ENCODE results near the gene C1orf174. TPM values are rescaled to one million over a fixed set of nuclear protein-coding genes. Genes with fewer than 3 reads are reported as not detected.

Gene C1orf174
- total RNA-seq, 3 donors from 2014 or later = 17.6 to 24.9 (median 18.1) TPM

GRCh38 chr1:3905266-3905952 is 5.3 kb upstream of the C1orf174 start:
- intact Hi-C loops (cut with DNase I; ENCODE audit: low total_unique reads) = no loop called here
- Histone ChIP-seq H3K36me3 (no peaks in the 10 kb centered on the region), H3K27me3 (no peaks in the 10 kb centered on the region), H3K4me1 (no peaks in the 10 kb centered on the region), H3K27ac (no peak overlapping the region), H3K9me3 (no peaks in the 10 kb centered on the region), H3K4me3 (no peak overlapping the region)
- DNase-seq (ENCODE audit: low spot score in 2 of 2) = no peak
- TF ChIP-seq CTCF (IDR thresholded peaks at IDR 0.05) = no peak

- no peak for DNase-seq (ENCODE audit: low spot score in 2 of 2)
- TF ChIP-seq CTCF (IDR thresholded peaks at IDR 0.05) = no peak
- TF ChIP-seq POLR2A (IDR thresholded peaks at IDR 0.05) = no peak
- no peak for TF ChIP-seq POLR2AphosphoS5 (IDR thresholded peaks at IDR 0.05)
- intact Hi-C loops (cut with DNase I; ENCODE audit: low total_unique reads) = no loop called here
These were observed 4.7 kb upstream of the C1orf174 start for GRCh38 chr1:3904843-3905185.

GRCh38 chr1:3904006-3904842 is 4.2 kb upstream of the C1orf174 start:
- no peaks in the 10 kb centered on the region for H3K36me3 ChIP-seq
- peaks cover 0 to 4% of the 10 kb centered on the region in 2 donors for H3K4me1 ChIP-seq
- intact Hi-C loops (cut with DNase I; ENCODE audit: low total_unique reads) = no loop called here
- no peak overlapping the region for H3K4me3 ChIP-seq
- no peak for DNase-seq (ENCODE audit: low spot score in 2 of 2)
- H3K27me3 ChIP-seq = no peaks in the 10 kb centered on the region
- H3K27ac ChIP-seq = no peak overlapping the region
- H3K9me3 ChIP-seq = no peaks in the 10 kb centered on the region
- TF ChIP-seq POLR2A (IDR thresholded peaks at IDR 0.05) (no peak), CTCF (IDR thresholded peaks at IDR 0.05) (no peak), POLR2AphosphoS5 (IDR thresholded peaks at IDR 0.05) (no peak)

More at GRCh38 chr1:3904843-3905185, 4.7 kb upstream of the C1orf174 start:
- Histone ChIP-seq H3K36me3 (no peaks in the 10 kb centered on the region), H3K4me3 (no peak overlapping the region), H3K27ac (no peak overlapping the region), H3K27me3 (no peaks in the 10 kb centered on the region), H3K4me1 (no peaks in the 10 kb centered on the region), H3K9me3 (no peaks in the 10 kb centered on the region)

GRCh38 chr1:3903141-3904005 is 3.3 kb upstream of the C1orf174 start:
- peaks cover 0 to 5% of the 10 kb centered on the region in 2 donors for H3K9me3 ChIP-seq
- no peak overlapping the region for H3K4me3 ChIP-seq
- H3K27ac ChIP-seq = no peak overlapping the region
- H3K27me3 ChIP-seq = no peaks in the 10 kb centered on the region
- intact Hi-C loops (cut with DNase I; ENCODE audit: low total_unique reads) = no loop called here
- no peak for DNase-seq (ENCODE audit: low spot score in 2 of 2)
- H3K4me1 ChIP-seq = peaks cover 0 to 6% of the 10 kb centered on the region in 2 donors
- no peak for TF ChIP-seq POLR2A (IDR thresholded peaks at IDR 0.05)
- TF ChIP-seq POLR2AphosphoS5 (IDR thresholded peaks at IDR 0.05) = no peak
- no peak for TF ChIP-seq CTCF (IDR thresholded peaks at IDR 0.05)
- no peaks in the 10 kb centered on the region for H3K36me3 ChIP-seq
